ENCODE results near the gene MKLN1. TPM values are rescaled to one million over a fixed set of nuclear protein-coding genes. Genes with fewer than 3 reads are reported as not detected.

Gene MKLN1
- total and polyA plus RNA-seq, 10 of the 15 experiments (the other 5 are each of a cell fraction or from before 2014, with no cell fraction given) = 13.6 to 55.8 (median 29.3) TPM

DNA sequence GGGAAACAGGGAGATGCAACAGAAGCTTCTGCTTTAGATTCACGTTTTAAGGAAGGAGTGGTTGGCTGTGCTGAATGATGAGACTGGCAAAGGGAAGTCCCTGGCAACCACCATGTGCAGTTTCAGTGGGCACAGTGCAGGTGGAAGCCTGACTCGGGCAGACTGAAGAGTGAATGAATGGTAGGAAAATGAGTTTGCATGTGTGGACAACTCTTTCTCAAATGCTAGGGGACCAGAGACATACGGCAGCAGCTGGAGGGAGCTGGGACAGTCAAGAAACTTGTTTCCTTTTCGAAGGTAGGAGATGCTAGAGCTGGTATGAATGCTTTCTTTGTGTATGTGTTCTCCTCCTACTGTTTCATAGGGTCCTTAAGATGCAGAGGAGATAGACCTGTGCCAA is 199.8 kb downstream of the MKLN1 start (continued):
- TF ChIP-seq BACH1 (IDR thresholded peaks at IDR 0.05; ENCODE audit: borderline replicate concordance) (no peak), ZNF217 (IDR thresholded peaks at IDR 0.05) (no peak)
- TF ChIP-seq, protein P1, sequence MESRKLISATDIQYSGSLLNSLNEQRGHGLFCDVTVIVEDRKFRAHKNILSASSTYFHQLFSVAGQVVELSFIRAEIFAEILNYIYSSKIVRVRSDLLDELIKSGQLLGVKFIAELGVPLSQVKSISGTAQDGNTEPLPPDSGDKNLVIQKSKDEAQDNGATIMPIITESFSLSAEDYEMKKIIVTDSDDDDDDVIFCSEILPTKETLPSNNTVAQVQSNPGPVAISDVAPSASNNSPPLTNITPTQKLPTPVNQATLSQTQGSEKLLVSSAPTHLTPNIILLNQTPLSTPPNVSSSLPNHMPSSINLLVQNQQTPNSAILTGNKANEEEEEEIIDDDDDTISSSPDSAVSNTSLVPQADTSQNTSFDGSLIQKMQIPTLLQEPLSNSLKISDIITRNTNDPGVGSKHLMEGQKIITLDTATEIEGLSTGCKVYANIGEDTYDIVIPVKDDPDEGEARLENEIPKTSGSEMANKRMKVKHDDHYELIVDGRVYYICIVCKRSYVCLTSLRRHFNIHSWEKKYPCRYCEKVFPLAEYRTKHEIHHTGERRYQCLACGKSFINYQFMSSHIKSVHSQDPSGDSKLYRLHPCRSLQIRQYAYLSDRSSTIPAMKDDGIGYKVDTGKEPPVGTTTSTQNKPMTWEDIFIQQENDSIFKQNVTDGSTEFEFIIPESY (IDR thresholded peaks at IDR 0.05) = no peak
- TF ChIP-seq, protein P2, sequence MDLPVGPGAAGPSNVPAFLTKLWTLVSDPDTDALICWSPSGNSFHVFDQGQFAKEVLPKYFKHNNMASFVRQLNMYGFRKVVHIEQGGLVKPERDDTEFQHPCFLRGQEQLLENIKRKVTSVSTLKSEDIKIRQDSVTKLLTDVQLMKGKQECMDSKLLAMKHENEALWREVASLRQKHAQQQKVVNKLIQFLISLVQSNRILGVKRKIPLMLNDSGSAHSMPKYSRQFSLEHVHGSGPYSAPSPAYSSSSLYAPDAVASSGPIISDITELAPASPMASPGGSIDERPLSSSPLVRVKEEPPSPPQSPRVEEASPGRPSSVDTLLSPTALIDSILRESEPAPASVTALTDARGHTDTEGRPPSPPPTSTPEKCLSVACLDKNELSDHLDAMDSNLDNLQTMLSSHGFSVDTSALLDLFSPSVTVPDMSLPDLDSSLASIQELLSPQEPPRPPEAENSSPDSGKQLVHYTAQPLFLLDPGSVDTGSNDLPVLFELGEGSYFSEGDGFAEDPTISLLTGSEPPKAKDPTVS (IDR thresholded peaks at IDR 0.05; ENCODE audit: low read depth, low read length) = no peak
- TF ChIP-seq, protein P3, sequence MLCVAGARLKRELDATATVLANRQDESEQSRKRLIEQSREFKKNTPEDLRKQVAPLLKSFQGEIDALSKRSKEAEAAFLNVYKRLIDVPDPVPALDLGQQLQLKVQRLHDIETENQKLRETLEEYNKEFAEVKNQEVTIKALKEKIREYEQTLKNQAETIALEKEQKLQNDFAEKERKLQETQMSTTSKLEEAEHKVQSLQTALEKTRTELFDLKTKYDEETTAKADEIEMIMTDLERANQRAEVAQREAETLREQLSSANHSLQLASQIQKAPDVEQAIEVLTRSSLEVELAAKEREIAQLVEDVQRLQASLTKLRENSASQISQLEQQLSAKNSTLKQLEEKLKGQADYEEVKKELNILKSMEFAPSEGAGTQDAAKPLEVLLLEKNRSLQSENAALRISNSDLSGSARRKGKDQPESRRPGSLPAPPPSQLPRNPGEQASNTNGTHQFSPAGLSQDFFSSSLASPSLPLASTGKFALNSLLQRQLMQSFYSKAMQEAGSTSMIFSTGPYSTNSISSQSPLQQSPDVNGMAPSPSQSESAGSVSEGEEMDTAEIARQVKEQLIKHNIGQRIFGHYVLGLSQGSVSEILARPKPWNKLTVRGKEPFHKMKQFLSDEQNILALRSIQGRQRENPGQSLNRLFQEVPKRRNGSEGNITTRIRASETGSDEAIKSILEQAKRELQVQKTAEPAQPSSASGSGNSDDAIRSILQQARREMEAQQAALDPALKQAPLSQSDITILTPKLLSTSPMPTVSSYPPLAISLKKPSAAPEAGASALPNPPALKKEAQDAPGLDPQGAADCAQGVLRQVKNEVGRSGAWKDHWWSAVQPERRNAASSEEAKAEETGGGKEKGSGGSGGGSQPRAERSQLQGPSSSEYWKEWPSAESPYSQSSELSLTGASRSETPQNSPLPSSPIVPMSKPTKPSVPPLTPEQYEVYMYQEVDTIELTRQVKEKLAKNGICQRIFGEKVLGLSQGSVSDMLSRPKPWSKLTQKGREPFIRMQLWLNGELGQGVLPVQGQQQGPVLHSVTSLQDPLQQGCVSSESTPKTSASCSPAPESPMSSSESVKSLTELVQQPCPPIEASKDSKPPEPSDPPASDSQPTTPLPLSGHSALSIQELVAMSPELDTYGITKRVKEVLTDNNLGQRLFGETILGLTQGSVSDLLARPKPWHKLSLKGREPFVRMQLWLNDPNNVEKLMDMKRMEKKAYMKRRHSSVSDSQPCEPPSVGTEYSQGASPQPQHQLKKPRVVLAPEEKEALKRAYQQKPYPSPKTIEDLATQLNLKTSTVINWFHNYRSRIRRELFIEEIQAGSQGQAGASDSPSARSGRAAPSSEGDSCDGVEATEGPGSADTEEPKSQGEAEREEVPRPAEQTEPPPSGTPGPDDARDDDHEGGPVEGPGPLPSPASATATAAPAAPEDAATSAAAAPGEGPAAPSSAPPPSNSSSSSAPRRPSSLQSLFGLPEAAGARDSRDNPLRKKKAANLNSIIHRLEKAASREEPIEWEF (IDR thresholded peaks at IDR 0.05; ENCODE audit: insufficient replicate concordance, low read depth, low read length) = no peak

Data from GM12878 (cell line).